ENCODE measurements around the gene DGKA.
"Not testable (repeated sequence)": the region's sequence is repeated elsewhere in the genome, so short reads cannot be mapped to it uniquely, and the experiment has no call there.

DGKA gene

GRCh38 chr12:55969356-55969755, 38.4 kb downstream of the DGKA start:
- DNase-seq, result no peak

- no peak for DNase-seq
These were observed 39.8 kb downstream of the DGKA start for GRCh38 chr12:55970775-55971174.

- DNase-seq, result no peak
These were observed 41.1 kb downstream of the DGKA start for GRCh38 chr12:55972042-55972441.

- DNase-seq, result no peak
These were observed 41.5 kb downstream of the DGKA start for GRCh38 chr12:55972456-55972855.

GRCh38 chr12:55972911-55973598, 42.1 kb downstream of the DGKA start:
- DNase-seq, result no peak

- DNase-seq, result peak; percentile 96
These were observed 42.8 kb downstream of the DGKA start, which contains the start of gene RAB5B for GRCh38 chr12:55973599-55974307. TSS of gene RAB5B (plus strand) at chr12:55974078. CDS start at chr12:55986961, 12,883 bp downstream.

GRCh38 chr12:55974308-55974730, 43.4 kb downstream of the DGKA start:
- peak; percentile 30 for DNase-seq

- no peak for DNase-seq
These were observed 47.4 kb downstream of the DGKA start for GRCh38 chr12:55978393-55978792.

- DNase-seq, result no peak
These were observed 48.1 kb downstream of the DGKA start for GRCh38 chr12:55979069-55979468.

GRCh38 chr12:55981882-55982281, 50.9 kb downstream of the DGKA start:
- not testable (repeated sequence) for DNase-seq

GRCh38 chr12:55982319-55982936, 51.5 kb downstream of the DGKA start:
- no peak for DNase-seq

GRCh38 chr12:55983232-55983842, 52.4 kb downstream of the DGKA start:
- no peak for DNase-seq

- no peak for DNase-seq
These were observed 53.9 kb downstream of the DGKA start for GRCh38 chr12:55984861-55985260.

- no peak for DNase-seq
These were observed 54.4 kb downstream of the DGKA start for GRCh38 chr12:55985341-55985740.

- not testable (repeated sequence) for DNase-seq
These were observed 55.0 kb downstream of the DGKA start for GRCh38 chr12:55985976-55986375.

- DNase-seq, result no peak
These were observed 60.1 kb downstream of the DGKA start for GRCh38 chr12:55991110-55991509.

GRCh38 chr12:55993230-55993853, 62.4 kb downstream of the DGKA start:
- DNase-seq, result no peak

- DNase-seq, result no peak
These were observed 64.4 kb downstream of the DGKA start for GRCh38 chr12:55995366-55995765.

- peak; percentile 56 for DNase-seq
These were observed 65.3 kb downstream of the DGKA start for GRCh38 chr12:55996201-55996714.

GRCh38 chr12:55996715-55997534, 66.0 kb downstream of the DGKA start, which contains the start of gene SUOX:
TSS of gene SUOX (plus strand) at chr12:55997276. CDS start at chr12:56002222, 4,946 bp downstream.
- no peak for DNase-seq

- no peak for DNase-seq
These were observed 66.5 kb downstream of the DGKA start for GRCh38 chr12:55997535-55997859.

- DNase-seq, result not testable (repeated sequence)
These were observed 68.6 kb downstream of the DGKA start for GRCh38 chr12:55999522-55999921.
